IMR-90 (cell line): ENCODE measurements around the gene MYOF.

Experiments
- CEBPB ChIP-seq: IDR thresholded peaks from 2 replicates; pipeline ENCODE4 v1.6.1; 2012; ENCODE audit warnings: low read depth, low read length, improper control_type of control experiment
- CTCF ChIP-seq: conservative IDR thresholded peaks from 2 replicates; pipeline ENCODE4 v1.5.1; 2012; ENCODE audit warnings: mild to moderate bottlenecking, low read depth, low read length, improper control_type of control experiment
- ELK1 ChIP-seq: fragments of 150-350 bp; IDR thresholded peaks from 2 replicates; pipeline ENCODE4 v1.6.1; 2016; ENCODE audit warnings: low read depth, mild to moderate bottlenecking, low read length, moderate library complexity, borderline replicate concordance
- MAFK ChIP-seq: IDR thresholded peaks from 2 replicates; pipeline ENCODE4 v1.6.1; 2012; ENCODE audit warnings: low read depth, low read length, improper control_type of control experiment
- MAZ ChIP-seq: IDR thresholded peaks from 2 replicates; pipeline ENCODE4 v1.6.1; 2012; ENCODE audit warnings: low read depth, mild to moderate bottlenecking, low read length, improper control_type of control experiment, moderate library complexity, borderline replicate concordance
- POLR2A ChIP-seq: IDR thresholded peaks from 2 replicates; pipeline ENCODE4 v1.6.1; 2012; ENCODE audit warnings: mild to moderate bottlenecking, low read depth, low read length
- RAD21 ChIP-seq: IDR thresholded peaks from 2 replicates; pipeline ENCODE4 v1.6.1; 2012; ENCODE audit warnings: low read length, improper control_type of control experiment
- RCOR1 ChIP-seq: IDR thresholded peaks from 2 replicates; pipeline ENCODE4 v1.6.1; 2012; ENCODE audit warnings: mild to moderate bottlenecking, low read length, improper control_type of control experiment; ENCODE audit not compliant: insufficient replicate concordance
- RFX5 ChIP-seq: IDR thresholded peaks from 2 replicates; pipeline ENCODE4 v1.8.0; 2012; ENCODE audit warnings: low read depth, mild to moderate bottlenecking, low read length, moderate library complexity
- USF2 ChIP-seq: fragments of 150-350 bp; IDR thresholded peaks from 2 replicates; pipeline ENCODE4 v1.6.1; 2017; ENCODE audit warnings: mild to moderate bottlenecking, antibody characterized with exemption, low read length, low read depth

GRCh38 chr10:93452143-93452542 is 30.0 kb downstream of the MYOF start:
- no peak for TF ChIP-seq ELK1
- TF ChIP-seq CTCF = no peak
- no peak for TF ChIP-seq RFX5
- TF ChIP-seq POLR2A = no peak
- no peak for TF ChIP-seq RAD21
- TF ChIP-seq RCOR1 = no peak
- no peak for TF ChIP-seq MAZ
- no peak for TF ChIP-seq USF2
- TF ChIP-seq MAFK = no peak
- TF ChIP-seq CEBPB = no peak
